Trophoblast cell (in vitro differentiated cells and primary cell): ENCODE data around the gene STPG3.

ENCODE experiments used
- DNase-seq, 2 donors: peaks; one replicate each; pipeline ENCODE4 v3.0.0-alpha.2; 2016
- H2AFZ ChIP-seq: 2 replicates; pipeline ENCODE4 v1.6.1; 2013; ENCODE audit warnings: low read length, moderate library complexity, mild to moderate bottlenecking; ENCODE audit not compliant: insufficient read depth, poor library complexity
- H2AK5ac ChIP-seq: 2 replicates; pipeline ENCODE4 v1.6.1; 2013; ENCODE audit warnings: mild to moderate bottlenecking, low read length
- H2BK120ac ChIP-seq: 2 replicates; pipeline ENCODE4 v1.6.1; 2013; ENCODE audit warnings: low read length, mild to moderate bottlenecking, moderate library complexity; ENCODE audit not compliant: insufficient read depth, poor library complexity
- H2BK12ac ChIP-seq: 2 replicates; pipeline ENCODE4 v1.6.1; 2013; ENCODE audit warnings: mild to moderate bottlenecking, low read length, moderate library complexity
- H2BK5ac ChIP-seq: 2 replicates; pipeline ENCODE4 v1.6.1; 2013; ENCODE audit warnings: low read length, low read depth, moderate library complexity, mild to moderate bottlenecking; ENCODE audit not compliant: poor library complexity
- H3K14ac ChIP-seq: 2 replicates; pipeline ENCODE4 v1.6.1; 2013; ENCODE audit warnings: mild to moderate bottlenecking, low read length
- H3K18ac ChIP-seq: 2 replicates; pipeline ENCODE4 v1.6.1; 2013; ENCODE audit warnings: mild to moderate bottlenecking, low read length
- H3K23ac ChIP-seq: 2 replicates; pipeline ENCODE4 v1.6.1; 2013; ENCODE audit warnings: low read length
- H3K27ac ChIP-seq: 2 replicates; pipeline ENCODE4 v1.5.1; 2013; ENCODE audit warnings: low read depth, mild to moderate bottlenecking, inconsistent platforms, low read length, moderate library complexity
- H3K27me3 ChIP-seq: 2 replicates; pipeline ENCODE4 v1.6.1; 2013; ENCODE audit warnings: inconsistent platforms, mild to moderate bottlenecking, low read length, moderate library complexity; ENCODE audit not compliant: insufficient read depth
- H3K36me3 ChIP-seq, 2 experiments: 1 replicate in 1 of 2; 2 replicates in 1 of 2; pipeline ENCODE4 v1.6.1; 2013; ENCODE audit warnings: low read length in 2 of 2, mild to moderate bottlenecking in 2 of 2, moderate library complexity in 1 of 2; ENCODE audit not compliant: insufficient read depth in 2 of 2, control insufficient read depth in 1 of 2
- H3K4ac ChIP-seq: 2 replicates; pipeline ENCODE4 v1.6.1; 2013; ENCODE audit warnings: low read depth, mild to moderate bottlenecking, low read length, moderate library complexity
- H3K4me1 ChIP-seq, 2 experiments: 1 replicate in 1 of 2; 2 replicates in 1 of 2; pipeline ENCODE4 v1.6.1; 2013; ENCODE audit warnings: low read length in 2 of 2, mild to moderate bottlenecking in 2 of 2, moderate library complexity in 1 of 2; ENCODE audit not compliant: insufficient read depth in 2 of 2, control insufficient read depth in 1 of 2
- H3K4me2 ChIP-seq: 2 replicates; pipeline ENCODE4 v1.6.1; 2013; ENCODE audit warnings: inconsistent platforms, mild to moderate bottlenecking, low read length, moderate library complexity
- H3K4me3 ChIP-seq: 2 replicates; pipeline ENCODE4 v1.5.1; 2013; ENCODE audit warnings: mild to moderate bottlenecking, low read depth, low read length, inconsistent platforms
- H3K79me1 ChIP-seq: one replicate; pipeline ENCODE4 v1.6.1; 2013; ENCODE audit warnings: low read length
- H3K79me2 ChIP-seq: 2 replicates; pipeline ENCODE4 v1.6.1; 2013; ENCODE audit warnings: low read length, mild to moderate bottlenecking; ENCODE audit not compliant: control insufficient read depth, insufficient read depth, poor library complexity
- H3K9ac ChIP-seq: 2 replicates; pipeline ENCODE4 v1.6.1; 2013; ENCODE audit warnings: mild to moderate bottlenecking, low read length
- H3K9me3 ChIP-seq: 2 replicates; pipeline ENCODE4 v1.6.1; 2013; ENCODE audit warnings: low read depth, mild to moderate bottlenecking, control low read depth, inconsistent platforms, low read length; ENCODE audit not compliant: insufficient read depth
- H4K12ac ChIP-seq: 2 replicates; pipeline ENCODE4 v1.6.1; 2013; ENCODE audit warnings: low read depth, mild to moderate bottlenecking, low read length, moderate library complexity
- H4K8ac ChIP-seq: 2 replicates; pipeline ENCODE4 v1.6.1; 2013; ENCODE audit warnings: low read depth, mild to moderate bottlenecking, low read length, moderate library complexity
- H4K91ac ChIP-seq: one replicate; pipeline ENCODE4 v1.6.1; 2013; ENCODE audit warnings: low read depth, mild to moderate bottlenecking, low read length, moderate library complexity
- WGBS: extraction: QIAGEN DNeasy Blood & Tissue Kit; methylation state at CpG from one replicate; pipeline ENCODE4 v1.1.7; 2013; ENCODE audit warnings: missing lambda C conversion rate; ENCODE audit not compliant: insufficient read length, insufficient coverage; ENCODE audit errors: extremely low coverage; 5-methylcytosine and 5-hydroxymethylcytosine counted together

Gene STPG3

DNA sequence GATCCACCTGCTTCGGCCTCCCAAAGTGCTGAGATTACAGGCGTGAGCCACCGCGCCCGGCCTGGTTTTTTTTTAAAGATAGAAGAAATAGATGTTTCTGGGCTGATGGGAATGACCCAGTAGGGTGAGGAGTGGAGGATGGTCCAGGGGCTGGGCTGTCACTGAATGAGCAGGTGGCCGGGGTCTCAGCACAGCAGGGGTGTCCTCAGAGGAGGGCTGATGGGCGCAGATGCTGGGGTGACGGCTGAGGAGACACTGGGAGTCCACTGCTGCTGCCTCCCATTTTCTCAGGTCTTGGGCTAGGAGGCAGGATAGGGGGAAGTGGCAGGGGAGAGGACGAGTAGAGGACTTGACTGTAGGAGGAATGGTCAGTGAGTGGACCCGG, 24.1 kb downstream of the STPG3 start:
- no CpG with 5 or more reads among the region's 10 CpGs for WGBS

DNA sequence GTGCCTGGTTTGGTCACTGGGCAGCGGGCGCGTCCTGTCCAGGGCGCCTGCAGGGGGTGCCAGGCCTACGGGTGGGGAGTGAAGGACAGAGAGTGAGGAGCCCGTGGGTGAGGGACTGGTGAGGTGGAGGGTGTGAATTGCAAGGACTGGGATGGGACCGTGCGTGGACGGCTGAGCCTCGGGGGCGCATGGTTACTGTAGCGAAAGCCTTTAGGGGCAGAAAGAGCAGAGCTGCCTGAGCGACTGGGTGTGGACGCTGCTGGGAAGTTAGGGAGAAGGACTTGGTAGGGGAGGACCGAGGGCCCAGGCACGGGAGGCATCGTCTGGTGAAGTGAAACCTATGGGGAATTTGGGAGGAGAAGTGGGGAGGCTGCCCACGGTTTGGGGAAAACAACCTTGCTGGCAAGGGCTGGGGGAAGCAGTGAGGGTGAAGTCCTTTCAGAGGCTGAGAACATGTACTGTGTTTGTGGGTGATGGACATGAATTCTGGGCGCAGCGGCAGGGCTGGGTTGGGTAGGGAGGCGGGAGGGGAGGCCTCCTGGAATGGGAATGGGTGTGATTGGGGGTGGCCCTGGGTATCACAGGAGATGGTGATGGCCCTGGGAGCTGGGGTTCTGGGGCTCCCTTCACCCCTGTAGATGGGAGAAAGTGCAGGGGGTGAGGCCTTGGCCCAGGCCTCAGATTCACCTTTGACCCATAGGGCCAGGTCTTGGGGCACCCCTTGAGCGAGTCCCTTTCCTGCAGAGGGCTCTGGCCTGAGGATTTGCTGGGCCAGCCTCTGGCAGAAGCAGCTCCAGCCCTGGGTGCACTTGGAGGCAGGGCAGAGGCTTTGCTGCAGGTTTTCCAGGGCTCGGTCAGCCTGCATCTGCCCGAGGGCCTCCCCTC, 24.7 kb downstream of the STPG3 start:
- H3K27me3 ChIP-seq, result no peaks in the 10 kb centered on the region
- H2BK12ac ChIP-seq, result no peak overlapping the region
- no peak overlapping the region for H4K91ac ChIP-seq
- H3K4me3 ChIP-seq, result no peak overlapping the region
- no peak overlapping the region for H3K18ac ChIP-seq
- peak overlapping the region; percentile 9 for H2AK5ac ChIP-seq
- DNase-seq, result no peak
- H3K9me3 ChIP-seq, result peaks cover 17% of the 10 kb centered on the region
- peaks cover 46 to 48% of the 10 kb centered on the region in 2 experiments for H3K36me3 ChIP-seq
- no peak overlapping the region for H4K12ac ChIP-seq
- no peak overlapping the region for H2BK5ac ChIP-seq
- no peak overlapping the region for H3K4me2 ChIP-seq
- peaks cover 14% of the 10 kb centered on the region for H3K79me1 ChIP-seq
- H3K4me1 ChIP-seq, result peaks cover 22 to 25% of the 10 kb centered on the region in 2 experiments
- no CpG with 5 or more reads among the region's 24 CpGs for WGBS
- no peak overlapping the region for H4K8ac ChIP-seq
- no peak overlapping the region for H3K4ac ChIP-seq
- no peak overlapping the region for H3K9ac ChIP-seq
- H3K27ac ChIP-seq, result no peak overlapping the region
- H2BK120ac ChIP-seq, result no peak overlapping the region
- no peak overlapping the region for H3K14ac ChIP-seq
- H2AFZ ChIP-seq, result no peak overlapping the region
- no peak overlapping the region for H3K23ac ChIP-seq
- peaks cover 5% of the 10 kb centered on the region for H3K79me2 ChIP-seq

More for the DNA sequence above, 24.1 kb downstream of the STPG3 start:
- H3K27ac ChIP-seq, result no peak overlapping the region
- H3K14ac ChIP-seq, result no peak overlapping the region
- H3K4me3 ChIP-seq, result no peak overlapping the region
- no peak overlapping the region for H3K4ac ChIP-seq
- no peak overlapping the region for H3K23ac ChIP-seq
- no peak overlapping the region for H3K4me2 ChIP-seq
- peaks cover 11% of the 10 kb centered on the region for H3K79me1 ChIP-seq
- H3K79me2 ChIP-seq, result peaks cover 5% of the 10 kb centered on the region
- H3K9me3 ChIP-seq, result peaks cover 12% of the 10 kb centered on the region
- no peak overlapping the region for H4K12ac ChIP-seq
- H2AK5ac ChIP-seq, result no peak overlapping the region
- no peak overlapping the region for H2BK5ac ChIP-seq
- no peak overlapping the region for H2AFZ ChIP-seq
- no peak overlapping the region for H3K18ac ChIP-seq
- no peak overlapping the region for H2BK120ac ChIP-seq
- no peak overlapping the region for H4K91ac ChIP-seq
- peaks cover 48 to 52% of the 10 kb centered on the region in 2 experiments for H3K36me3 ChIP-seq
- no peak overlapping the region for H2BK12ac ChIP-seq
- no peak overlapping the region for H4K8ac ChIP-seq
- no peaks in the 10 kb centered on the region for H3K27me3 ChIP-seq
- H3K4me1 ChIP-seq, result peaks cover 16 to 19% of the 10 kb centered on the region in 2 experiments
- no peak overlapping the region for H3K9ac ChIP-seq
- no peak for DNase-seq

GRCh38 chr9:137276473-137277328, 25.6 kb downstream of the STPG3 start:
- peak overlapping the region; percentile 52 for H3K27ac ChIP-seq
- peaks cover 17% of the 10 kb centered on the region for H3K9me3 ChIP-seq
- peak overlapping the region; percentile 9 for H2AK5ac ChIP-seq
- peaks cover 17% of the 10 kb centered on the region for H3K79me1 ChIP-seq
- no peak overlapping the region for H2BK5ac ChIP-seq
- no peak overlapping the region for H3K23ac ChIP-seq
- no peak overlapping the region for H3K18ac ChIP-seq
- H3K14ac ChIP-seq, result peak overlapping the region; percentile 1
- peaks cover 5% of the 10 kb centered on the region for H3K79me2 ChIP-seq
- DNase-seq, result no peak
- no peak overlapping the region for H4K8ac ChIP-seq
- H4K91ac ChIP-seq, result peak overlapping the region; percentile 50
- H2BK120ac ChIP-seq, result no peak overlapping the region
- H3K4me1 ChIP-seq, result peaks cover 27 to 29% of the 10 kb centered on the region in 2 experiments
- H3K27me3 ChIP-seq, result no peaks in the 10 kb centered on the region
- H4K12ac ChIP-seq, result peak overlapping the region; percentile 8
- peak overlapping the region; percentile 60 for H3K4me2 ChIP-seq
- no peak overlapping the region for H3K9ac ChIP-seq
- no peak overlapping the region for H3K4ac ChIP-seq
- H2AFZ ChIP-seq, result no peak overlapping the region
- peak overlapping the region; percentile 10 for H2BK12ac ChIP-seq
- H3K36me3 ChIP-seq, result peaks cover 39 to 42% of the 10 kb centered on the region in 2 experiments
- no CpG with 5 or more reads among the region's 30 CpGs for WGBS
- no peak overlapping the region for H3K4me3 ChIP-seq

- peak within 1 kb of the TSS; percentile 68 for H3K18ac ChIP-seq
These were observed 26.4 kb downstream of the STPG3 start, which contains the start of gene TOR4A for GRCh38 chr9:137277329-137278041. Gene TOR4A (plus strand): TSS chr9:137277726. CDS start chr9:137278690, 964 bp downstream.

More at GRCh38 chr9:137277329-137278041, 26.4 kb downstream of the STPG3 start, which contains the start of gene TOR4A:
- Histone ChIP-seq H2BK12ac (peak within 1 kb of the TSS; percentile 21), H3K23ac (no peak within 1 kb of the TSS), H3K79me1 (peaks cover 17% of the 10 kb centered on the region), H2AK5ac (peak within 1 kb of the TSS; percentile 40), H3K4me3 (peak within 1 kb of the TSS; percentile 58), H3K9ac (peak within 1 kb of the TSS; percentile 55), H3K27ac (peak within 1 kb of the TSS; percentile 52), H4K91ac (peak within 1 kb of the TSS; percentile 84), H3K4ac (peak within 1 kb of the TSS; percentile 53), H2BK5ac (peak within 1 kb of the TSS; percentile 29), H3K36me3 (peaks cover 31 to 34% of the 10 kb centered on the region in 2 experiments), H3K4me1 (peaks cover 27 to 29% of the 10 kb centered on the region in 2 experiments), H4K8ac (peak within 1 kb of the TSS; percentile 73), H3K9me3 (peaks cover 17% of the 10 kb centered on the region), H2AFZ (peak within 1 kb of the TSS; percentile 68), H4K12ac (peak within 1 kb of the TSS; percentile 85), H3K27me3 (no peaks in the 10 kb centered on the region), H3K14ac (peak within 1 kb of the TSS; percentile 83), H3K79me2 (peaks cover 5% of the 10 kb centered on the region), H2BK120ac (peak within 1 kb of the TSS; percentile 86), H3K4me2 (peak within 1 kb of the TSS; percentile 60)
- WGBS, result no CpG with 5 or more reads among the region's 25 CpGs
- no peak for DNase-seq
